ENCODE results near the gene COX14.

COX14 gene

DNA sequence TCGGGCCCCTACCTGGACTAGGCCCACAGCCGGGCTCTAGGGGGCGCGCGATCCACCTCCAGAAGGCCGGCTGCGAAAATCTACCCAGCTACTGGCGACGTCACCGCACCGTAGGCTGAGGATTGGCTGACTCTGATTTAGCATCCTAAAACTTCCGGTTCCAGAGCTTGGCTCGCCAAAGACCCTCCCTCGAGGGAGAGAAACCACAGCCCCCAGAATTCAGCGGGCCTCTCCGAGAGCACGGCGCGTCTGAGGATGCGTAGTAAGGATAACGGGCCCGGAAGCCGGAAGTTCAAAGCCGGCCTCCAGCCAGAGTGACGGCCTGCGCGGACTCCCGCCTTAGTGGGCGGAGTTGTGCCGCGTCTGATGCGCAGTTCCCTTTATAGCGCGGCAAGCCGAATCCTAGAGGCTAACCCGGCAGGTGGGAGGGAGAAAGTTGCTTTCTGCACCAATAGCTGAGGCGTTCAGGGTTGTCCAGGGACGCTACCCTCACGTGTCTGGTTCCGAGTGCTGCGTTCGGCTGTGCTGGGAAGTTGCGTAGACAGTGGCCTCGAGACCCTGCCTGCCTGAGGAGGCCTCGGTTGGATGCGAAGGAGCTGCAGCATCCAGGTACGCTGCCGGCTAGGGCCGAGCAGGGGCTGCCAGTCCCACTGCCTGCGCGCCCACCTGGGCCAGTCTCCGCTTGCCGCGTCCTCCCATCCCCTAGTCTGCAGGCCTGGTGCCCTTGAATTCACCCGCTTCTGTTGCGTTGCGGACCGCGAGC is at the start of gene COX14:
COX14 (plus strand) TSS at position 544 of the 763 bp plus-strand sequence. CDS start 7,808 bp downstream, outside the sequence.
- peak; percentile 100 for DNase-seq (ENCODE audit: low read depth)

DNA sequence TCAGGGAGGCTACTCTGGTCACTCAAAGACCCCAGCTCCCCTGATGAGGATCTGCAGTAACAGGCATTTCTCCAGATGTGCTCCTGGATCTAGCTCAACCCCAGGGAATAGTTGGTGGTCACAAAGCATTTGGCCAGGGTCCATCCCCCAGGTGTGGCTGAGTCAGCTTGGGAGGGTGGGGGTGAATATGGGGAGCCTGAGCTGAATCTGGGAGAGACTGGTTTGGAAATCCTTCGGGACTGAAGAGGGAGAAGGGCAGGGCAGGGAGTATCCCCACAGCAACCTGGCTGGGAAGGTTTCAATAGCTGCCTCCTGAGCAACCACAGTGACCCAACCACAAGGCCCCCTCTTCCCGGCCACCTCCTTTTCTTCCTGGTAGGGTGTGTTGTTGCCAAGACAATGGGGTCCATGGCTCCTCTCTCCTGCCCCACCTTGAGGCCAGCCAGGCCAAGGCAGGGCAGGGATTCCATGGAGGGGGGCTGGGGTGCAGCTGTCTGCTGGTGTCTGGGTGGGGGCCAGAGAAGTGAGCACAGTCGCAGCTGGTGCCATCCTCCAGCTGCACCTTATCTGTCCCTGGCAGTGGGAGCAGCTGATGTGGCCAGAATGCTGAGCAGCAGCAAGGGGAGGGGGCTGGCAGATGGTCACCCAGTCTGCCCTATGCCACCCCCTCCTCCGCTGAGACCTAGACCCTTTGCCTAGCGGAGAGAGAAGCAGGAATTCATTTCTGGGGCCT is 49.1 kb upstream of the COX14 start:
- no peak for DNase-seq (ENCODE audit: low read depth)

DNA sequence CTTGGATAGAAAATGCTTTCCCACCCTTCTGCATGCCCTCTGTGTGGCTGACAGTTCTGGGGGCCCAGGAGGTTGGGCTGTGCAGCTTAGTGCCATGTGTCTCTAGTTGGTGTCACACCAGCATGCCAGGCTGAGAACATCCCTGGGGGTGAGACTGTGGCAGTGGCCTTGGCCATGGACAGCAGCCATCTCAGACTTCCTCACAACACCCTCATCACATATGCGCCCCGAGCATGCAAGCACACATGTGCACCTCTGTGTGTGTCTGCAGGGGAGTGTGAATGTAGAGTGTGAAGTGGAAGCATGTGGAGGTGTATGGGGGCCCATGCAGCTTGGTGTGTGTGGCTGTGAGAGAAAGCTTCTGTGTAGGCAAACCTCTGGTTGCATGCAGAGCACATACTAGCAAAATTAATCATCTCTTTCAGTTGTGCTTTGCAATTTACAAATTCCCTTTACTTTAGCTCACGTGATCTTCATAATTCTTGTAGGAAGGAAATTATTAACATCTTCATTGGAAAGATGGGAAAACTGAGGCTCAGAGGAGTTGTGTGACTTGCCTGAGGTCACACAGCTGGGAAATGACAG is 46.2 kb upstream of the COX14 start:
- DNase-seq (ENCODE audit: low read depth) = peak; percentile 68

DNA sequence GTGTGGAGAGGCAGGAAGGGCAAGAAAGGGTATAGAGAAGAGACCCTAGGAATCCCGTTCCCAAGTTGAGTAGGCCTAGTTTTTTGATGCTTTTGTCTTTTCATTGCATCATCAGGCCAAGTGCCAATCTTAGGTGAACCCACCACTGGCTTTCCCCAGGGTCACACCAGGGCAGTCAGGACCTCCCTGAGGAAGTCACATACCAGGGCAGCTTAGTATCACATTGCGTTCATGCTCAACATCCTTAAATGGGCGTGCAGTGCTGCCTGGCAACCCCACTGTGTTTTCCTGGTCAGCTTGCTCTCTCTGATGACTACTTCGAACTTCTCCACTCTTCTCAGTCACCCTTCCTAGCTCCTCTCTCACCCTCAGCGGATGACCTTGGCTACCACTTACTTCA is 45.6 kb upstream of the COX14 start:
- peak; percentile 98 for DNase-seq (ENCODE audit: low read depth)

DNA sequence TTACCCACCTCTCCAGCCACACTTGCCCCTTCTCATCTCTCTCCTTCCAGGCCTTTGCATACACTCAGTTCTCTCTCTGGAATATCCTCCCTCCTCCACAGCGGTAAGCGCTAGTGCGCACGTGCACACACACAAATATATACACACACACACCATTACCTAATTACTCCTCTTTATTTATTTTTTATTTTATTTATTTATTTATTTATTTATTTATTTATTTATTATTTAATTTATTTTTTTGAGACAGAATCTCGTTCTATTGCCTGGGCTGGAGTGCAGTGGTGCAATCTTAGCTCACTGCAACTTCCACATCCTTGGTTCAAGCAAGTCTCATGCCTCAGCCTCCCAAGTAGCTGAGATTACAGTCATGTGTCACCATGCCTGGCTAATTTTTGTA is 43.0 kb upstream of the COX14 start:
- DNase-seq (ENCODE audit: low read depth) = no peak

DNA sequence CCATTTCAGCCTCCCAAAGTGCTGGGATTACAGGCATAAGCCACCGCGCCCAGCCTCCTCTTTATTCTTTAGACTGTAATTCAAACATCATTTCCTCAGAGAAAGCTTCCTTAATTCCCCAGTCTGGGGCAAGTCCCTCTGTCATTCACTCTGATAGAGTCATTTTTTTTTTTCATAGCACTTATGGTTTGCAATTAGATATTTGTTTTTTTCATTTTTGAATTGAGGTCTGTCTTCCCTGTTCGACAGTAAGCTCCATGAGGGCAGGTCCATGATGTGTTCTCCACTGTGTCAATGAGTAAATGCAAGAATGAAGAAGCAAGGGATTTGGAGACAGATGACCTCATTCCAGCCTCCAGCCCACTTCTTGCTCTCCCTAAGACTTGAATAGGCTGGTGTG is 42.5 kb upstream of the COX14 start:
- no peak for DNase-seq (ENCODE audit: low read depth)

DNA sequence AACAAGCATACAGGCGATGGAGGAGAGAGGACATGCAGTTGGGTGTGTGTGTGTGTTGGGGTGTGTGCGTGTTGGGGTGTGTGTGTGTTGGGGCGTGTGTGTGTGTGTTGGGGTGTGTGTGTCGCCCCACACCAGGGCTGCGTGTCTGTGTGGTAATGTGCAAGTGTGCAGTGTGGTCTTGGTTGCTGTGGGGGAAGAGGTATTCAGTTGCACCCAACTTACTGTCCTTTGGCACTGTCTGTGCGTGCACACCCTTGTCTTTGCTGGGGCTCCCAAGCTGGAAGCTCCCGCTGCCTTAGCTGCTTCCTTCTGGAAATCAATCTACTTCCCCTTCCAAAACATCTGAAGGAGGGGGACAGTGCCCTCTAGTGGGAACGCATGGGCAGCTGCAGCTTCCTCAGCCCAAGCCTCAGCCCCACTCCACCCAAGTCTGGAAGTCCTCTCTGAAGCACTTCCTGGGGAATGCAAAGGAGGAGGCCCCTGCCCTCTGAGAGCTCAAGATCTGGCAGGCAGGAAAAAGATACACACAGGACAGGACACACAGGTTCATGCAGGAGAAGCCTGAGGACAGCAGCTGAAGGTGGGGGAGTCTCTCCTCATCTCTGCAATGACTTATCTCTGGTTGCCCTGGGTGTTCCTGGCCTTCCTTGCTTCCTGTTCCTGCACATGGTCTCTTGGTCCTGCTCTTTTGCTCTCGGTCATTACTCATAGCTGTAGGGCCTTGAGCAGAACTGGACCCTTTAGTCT is 41.5 kb upstream of the COX14 start:
- DNase-seq (ENCODE audit: low read depth) = peak; percentile 88

DNA sequence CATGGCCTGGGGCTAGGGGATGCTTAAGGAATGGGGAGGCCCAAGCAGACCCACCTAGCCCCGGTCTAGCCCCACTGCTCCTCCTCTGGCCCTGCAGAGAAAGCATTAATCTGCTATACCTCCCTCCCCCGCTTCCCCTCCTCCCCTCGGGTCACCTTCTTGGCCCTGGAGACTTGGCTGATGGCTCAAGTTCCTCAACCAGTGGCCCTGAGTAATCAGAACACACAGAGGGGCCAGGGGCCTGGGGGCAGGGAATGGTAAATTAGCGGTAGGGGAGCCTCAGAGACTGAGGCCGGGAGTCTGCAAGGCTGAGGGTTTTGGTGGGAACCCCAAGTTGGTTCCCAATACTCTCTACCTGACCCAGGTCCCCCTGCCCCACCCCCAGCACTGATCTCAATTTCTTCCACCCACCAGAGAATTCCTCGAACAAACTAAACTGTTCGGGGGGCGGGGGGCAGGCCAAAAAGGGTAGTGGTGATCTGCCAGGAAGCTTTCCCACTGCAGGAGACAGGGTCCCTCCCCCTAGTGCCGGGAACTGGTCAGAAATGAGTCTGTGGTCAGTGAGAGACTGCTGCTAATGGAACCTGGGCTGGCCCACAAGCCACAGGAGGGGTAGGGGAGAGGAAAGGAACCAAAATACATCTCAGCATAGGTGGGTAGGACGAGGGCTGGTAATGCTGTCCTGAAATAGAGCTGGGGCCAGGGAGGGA is 39.7 kb upstream of the COX14 start:
- DNase-seq (ENCODE audit: low read depth) = no peak

DNA sequence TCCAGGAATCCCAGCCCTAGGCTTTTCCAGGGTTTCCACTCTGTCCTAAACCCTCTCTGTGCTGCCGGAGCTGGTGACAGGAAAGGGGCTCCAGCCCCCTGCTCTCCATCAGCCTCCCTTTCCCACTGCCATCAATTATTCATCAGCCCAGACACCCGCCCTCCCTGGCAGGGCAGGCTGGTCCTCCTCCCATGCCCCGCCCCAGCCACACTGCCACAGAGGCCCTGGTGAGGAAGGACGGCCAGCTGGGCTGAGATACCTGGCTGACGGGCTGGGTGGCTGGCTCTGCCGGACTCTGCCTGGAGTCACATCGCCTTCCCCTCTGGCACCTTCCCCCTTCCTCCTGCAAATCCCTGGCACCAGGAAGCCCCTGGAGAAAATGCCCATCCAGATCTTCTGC is 38.8 kb upstream of the COX14 start:
- DNase-seq (ENCODE audit: low read depth) = no peak

DNA sequence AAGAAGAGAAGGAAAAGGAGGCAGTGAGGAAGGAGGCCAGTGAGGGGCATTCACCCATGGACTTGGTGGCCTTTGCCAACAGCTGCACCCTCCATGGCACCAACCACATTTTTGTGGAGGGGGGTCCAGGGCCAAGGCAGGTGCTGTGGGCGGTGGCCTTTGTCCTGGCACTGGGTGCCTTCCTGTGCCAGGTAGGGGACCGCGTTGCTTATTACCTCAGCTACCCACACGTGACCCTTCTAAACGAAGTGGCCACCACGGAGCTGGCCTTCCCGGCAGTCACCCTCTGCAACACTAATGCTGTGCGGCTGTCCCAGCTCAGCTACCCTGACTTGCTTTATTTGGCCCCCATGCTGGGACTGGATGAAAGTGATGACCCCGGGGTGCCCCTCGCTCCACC is 38.3 kb upstream of the COX14 start:
- DNase-seq (ENCODE audit: low read depth) = no peak

DNA sequence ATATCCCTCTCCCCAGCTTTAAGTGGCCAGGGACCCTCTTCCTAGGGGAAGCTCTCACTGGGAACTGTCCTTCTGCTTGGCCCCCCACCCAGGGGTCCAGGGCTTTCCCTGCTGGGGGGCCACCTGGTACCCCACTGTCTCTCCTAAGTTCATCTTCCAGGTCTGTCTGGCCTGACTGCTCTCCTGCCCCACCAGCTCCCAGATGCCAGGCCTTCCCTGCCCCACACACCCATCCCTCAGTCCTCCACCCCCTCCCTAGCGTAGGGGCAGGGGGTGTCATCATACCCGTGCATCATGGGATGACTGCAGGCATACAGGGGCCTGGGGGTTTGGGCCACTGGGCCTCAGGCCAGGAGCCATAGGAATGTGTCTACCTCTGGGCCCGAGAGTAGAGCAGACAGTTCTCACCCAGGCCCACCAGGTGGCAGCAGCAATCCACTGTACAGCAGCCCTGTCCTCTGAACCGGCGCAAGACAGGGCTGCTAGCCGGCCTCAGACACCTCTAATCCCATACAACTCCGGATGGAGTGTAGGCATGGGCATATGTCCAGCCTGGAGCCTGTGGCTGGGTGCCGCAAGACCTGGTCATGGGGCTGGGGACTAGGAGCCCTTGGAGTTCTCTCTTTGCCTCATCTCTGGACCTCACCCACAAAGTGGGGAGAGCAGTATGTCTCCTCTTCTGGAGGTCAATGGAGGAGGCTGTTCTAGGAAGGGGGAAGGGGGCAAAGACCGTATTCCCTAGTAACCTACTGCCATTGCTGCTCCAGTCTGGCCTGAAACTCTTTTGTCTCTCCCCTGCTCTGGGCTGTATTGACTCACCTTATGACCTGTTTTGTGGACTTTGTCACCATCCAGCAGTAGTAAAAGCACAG is 36.9 kb upstream of the COX14 start:
- peak; percentile 88 for DNase-seq (ENCODE audit: low read depth)

DNA sequence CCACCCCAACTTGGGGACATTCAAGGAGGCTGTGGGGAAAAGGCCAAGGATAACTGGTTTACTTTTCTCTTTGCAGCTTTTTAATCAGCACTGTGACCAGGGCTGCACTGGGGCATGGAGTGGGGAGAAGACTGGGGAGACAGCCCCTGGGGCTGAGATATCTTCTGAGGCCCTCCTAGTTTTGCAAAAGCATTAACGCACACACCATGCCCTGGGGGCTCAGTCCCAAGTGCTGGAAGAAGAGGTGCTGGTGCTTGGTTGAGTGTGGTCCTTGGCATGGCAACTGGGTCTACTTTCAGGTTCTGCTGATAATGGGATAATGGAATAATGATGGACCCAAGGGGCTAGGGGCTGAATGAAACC is 36.2 kb upstream of the COX14 start:
- DNase-seq (ENCODE audit: low read depth) = no peak

DNA sequence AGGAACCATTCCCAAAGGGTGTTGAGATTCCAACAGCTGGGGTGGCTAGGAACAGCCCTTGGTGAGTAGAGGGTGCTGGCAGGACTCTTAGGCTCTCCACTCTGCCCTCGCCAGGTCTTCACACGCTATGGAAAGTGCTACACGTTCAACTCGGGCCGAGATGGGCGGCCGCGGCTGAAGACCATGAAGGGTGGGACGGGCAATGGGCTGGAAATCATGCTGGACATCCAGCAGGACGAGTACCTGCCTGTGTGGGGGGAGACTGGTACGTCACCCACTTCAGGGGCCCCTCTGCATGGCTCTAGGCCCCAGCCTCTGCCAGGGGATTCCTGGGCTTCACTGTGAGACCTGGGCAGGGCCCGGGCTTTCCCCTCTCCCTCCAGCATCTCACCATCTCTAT is 34.9 kb upstream of the COX14 start:
- DNase-seq (ENCODE audit: low read depth) = no peak

DNA sequence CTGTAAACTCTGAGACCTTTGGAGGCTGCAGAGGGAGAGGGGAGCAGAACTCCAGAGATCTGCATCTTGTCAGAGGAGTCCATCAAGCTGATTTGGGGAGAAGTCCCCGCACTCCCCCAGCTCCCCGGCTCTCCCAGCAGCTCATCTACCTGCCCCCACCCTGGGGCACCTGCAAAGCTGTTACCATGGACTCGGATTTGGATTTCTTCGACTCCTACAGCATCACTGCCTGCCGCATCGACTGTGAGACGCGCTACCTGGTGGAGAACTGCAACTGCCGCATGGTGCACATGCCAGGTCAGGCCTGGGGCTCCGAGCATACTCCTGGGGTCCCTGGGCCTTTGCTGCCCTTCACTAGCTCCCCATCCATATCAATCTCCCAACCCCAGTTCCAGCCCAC is 33.8 kb upstream of the COX14 start:
- DNase-seq (ENCODE audit: low read depth) = no peak

DNA sequence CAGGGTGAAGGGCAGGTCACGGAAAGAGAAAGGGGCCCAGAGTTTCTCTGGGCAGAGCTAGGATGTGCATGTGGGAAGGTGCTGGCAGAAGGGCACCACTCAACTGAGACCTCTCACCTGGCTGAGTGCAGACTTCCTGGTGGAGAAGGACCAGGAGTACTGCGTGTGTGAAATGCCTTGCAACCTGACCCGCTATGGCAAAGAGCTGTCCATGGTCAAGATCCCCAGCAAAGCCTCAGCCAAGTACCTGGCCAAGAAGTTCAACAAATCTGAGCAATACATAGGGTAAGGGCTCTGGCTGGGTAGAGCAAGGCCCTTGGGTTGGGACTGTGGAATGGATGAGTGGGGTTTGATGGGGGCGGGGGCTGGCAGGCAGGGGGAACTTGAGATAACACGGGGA is 32.3 kb upstream of the COX14 start:
- DNase-seq (ENCODE audit: low read depth) = no peak

DNA sequence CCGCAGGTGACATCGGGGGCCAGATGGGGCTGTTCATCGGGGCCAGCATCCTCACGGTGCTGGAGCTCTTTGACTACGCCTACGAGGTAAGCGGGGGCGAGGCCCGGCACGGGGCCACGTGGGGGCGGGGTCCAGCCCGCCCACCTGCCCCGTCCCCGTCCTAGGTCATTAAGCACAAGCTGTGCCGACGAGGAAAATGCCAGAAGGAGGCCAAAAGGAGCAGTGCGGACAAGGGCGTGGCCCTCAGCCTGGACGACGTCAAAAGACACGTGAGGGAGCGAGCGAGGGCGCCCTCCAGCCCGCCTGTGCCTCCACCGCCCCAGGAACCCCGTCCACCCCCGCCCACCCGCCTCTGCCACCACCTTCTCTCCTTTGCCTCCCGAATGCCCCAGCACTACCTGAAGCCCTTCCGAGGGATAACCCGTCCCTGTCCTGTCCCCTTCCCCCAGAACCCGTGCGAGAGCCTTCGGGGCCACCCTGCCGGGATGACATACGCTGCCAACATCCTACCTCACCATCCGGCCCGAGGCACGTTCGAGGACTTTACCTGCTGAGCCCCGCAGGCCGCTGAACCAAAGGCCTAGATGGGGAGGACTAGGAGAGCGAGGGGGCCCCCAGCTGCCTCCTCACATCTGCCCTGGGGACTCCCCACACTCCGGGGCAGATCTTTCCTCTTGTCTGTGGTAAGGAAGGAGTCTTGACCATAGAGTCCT is 30.8 kb upstream of the COX14 start:
- DNase-seq (ENCODE audit: low read depth) = no peak

DNA sequence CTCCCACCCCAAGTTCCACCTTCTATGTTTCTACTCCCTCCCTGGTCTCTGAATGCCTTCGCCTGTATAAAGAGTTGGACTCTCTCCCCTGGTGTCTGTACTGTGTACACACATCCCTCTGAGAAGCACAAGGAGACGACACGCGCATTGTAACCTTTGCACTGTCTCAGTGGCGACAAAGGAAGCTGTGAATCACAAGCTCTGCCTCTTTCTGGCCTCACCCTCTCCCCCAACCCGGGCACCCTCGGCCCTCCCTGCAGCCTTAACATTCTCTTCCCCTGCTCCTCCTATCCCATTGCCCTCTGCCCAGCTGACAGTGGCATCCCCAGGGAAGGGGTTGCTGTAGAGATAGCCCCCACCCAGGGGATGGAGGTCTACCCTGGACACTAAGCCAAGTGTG is 29.4 kb upstream of the COX14 start:
- DNase-seq (ENCODE audit: low read depth) = no peak

DNA sequence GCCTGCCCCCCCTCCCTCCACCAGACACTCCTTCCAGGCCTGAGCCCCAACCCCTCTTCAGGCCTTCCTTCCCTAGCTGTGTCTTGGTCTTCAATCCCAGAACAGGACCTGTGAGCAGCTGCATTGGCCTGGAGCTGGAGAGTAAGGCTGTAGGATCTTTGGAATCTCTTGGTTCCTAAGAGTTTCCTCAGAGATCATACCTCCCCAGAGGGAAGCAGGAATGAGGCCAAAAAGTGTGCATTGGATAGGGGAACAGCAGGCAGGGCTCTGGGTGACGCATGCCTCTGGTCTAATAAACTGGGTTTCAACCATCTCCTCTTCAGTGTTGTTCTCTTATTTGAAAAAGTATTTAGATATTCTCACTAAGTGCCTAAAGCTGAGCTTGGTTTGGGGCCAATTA is 28.7 kb upstream of the COX14 start:
- DNase-seq (ENCODE audit: low read depth) = peak; percentile 38

DNA sequence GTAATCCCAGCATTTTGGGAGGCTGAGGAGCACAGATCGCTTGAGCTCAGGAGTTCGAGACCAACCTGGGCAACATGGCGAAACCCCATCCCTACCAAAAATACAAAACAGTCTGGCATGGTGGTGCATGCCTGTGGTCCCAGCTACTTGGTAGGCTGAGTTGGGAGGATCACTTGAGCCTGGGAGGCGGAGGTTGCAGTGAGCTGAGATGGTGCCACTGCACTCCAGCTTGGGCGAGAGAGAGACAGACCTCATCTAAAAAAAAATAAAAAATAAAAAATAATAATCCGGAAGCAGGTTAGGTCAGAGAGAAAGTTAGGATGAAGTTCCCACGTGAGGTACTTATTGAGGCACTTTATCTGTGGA is 27.6 kb upstream of the COX14 start:
- DNase-seq (ENCODE audit: low read depth) = peak; percentile 13
